ENCODE results near the gene CNTN5. TPM values are rescaled to one million over a fixed set of nuclear protein-coding genes. Genes with fewer than 3 reads are reported as not detected.

CNTN5 gene
- polyA plus RNA-seq, 3 donors: 18.7 to 26.6 (median 19.0) TPM

- no peak for DNase-seq (ENCODE audit: low read depth in 3 of 3, low spot score in 2 of 3)
These were observed 564.1 kb downstream of the CNTN5 start for GRCh38 chr11:99584830-99585229.

- no peak for DNase-seq (ENCODE audit: low read depth in 3 of 3, low spot score in 2 of 3)
These were observed 564.9 kb downstream of the CNTN5 start for GRCh38 chr11:99585606-99586005.

GRCh38 chr11:99589771-99590170, 569.0 kb downstream of the CNTN5 start:
- no peak for DNase-seq (ENCODE audit: low read depth in 3 of 3, low spot score in 2 of 3)

GRCh38 chr11:99592266-99592665, 571.5 kb downstream of the CNTN5 start:
- DNase-seq (ENCODE audit: low read depth in 3 of 3, low spot score in 2 of 3): no peak

GRCh38 chr11:99593197-99593596, 572.4 kb downstream of the CNTN5 start:
- DNase-seq (ENCODE audit: low read depth in 3 of 3, low spot score in 2 of 3): no peak

GRCh38 chr11:99601179-99601578, 580.4 kb downstream of the CNTN5 start:
- DNase-seq (ENCODE audit: low read depth in 3 of 3, low spot score in 2 of 3): no peak

GRCh38 chr11:99614352-99614751, 593.6 kb downstream of the CNTN5 start:
- no peak for DNase-seq (ENCODE audit: low read depth in 3 of 3, low spot score in 2 of 3)

GRCh38 chr11:99630629-99631028, 609.9 kb downstream of the CNTN5 start:
- DNase-seq (ENCODE audit: low read depth in 3 of 3, low spot score in 2 of 3): no peak

- no peak for DNase-seq (ENCODE audit: low read depth in 3 of 3, low spot score in 2 of 3)
These were observed 610.9 kb downstream of the CNTN5 start for GRCh38 chr11:99631618-99632017.

GRCh38 chr11:99632969-99633368, 612.2 kb downstream of the CNTN5 start:
- DNase-seq (ENCODE audit: low read depth in 3 of 3, low spot score in 2 of 3): no peak

- DNase-seq (ENCODE audit: low read depth in 3 of 3, low spot score in 2 of 3): no peak
These were observed 613.8 kb downstream of the CNTN5 start for GRCh38 chr11:99634581-99634980.

GRCh38 chr11:99638073-99638553, 617.4 kb downstream of the CNTN5 start:
- DNase-seq (ENCODE audit: low read depth in 3 of 3, low spot score in 2 of 3): no peak

GRCh38 chr11:99640671-99641070, 619.9 kb downstream of the CNTN5 start:
- DNase-seq (ENCODE audit: low read depth in 3 of 3, low spot score in 2 of 3): no peak

GRCh38 chr11:99645934-99646333, 625.2 kb downstream of the CNTN5 start:
- no peak for DNase-seq (ENCODE audit: low read depth in 3 of 3, low spot score in 2 of 3)

- no peak for DNase-seq (ENCODE audit: low read depth in 3 of 3, low spot score in 2 of 3)
These were observed 649.4 kb downstream of the CNTN5 start for GRCh38 chr11:99670067-99670676.

- DNase-seq (ENCODE audit: low read depth in 3 of 3, low spot score in 2 of 3): no peak
These were observed 651.2 kb downstream of the CNTN5 start for GRCh38 chr11:99671808-99672409.

GRCh38 chr11:99676292-99676691, 655.5 kb downstream of the CNTN5 start:
- DNase-seq (ENCODE audit: low read depth in 3 of 3, low spot score in 2 of 3): no peak

- no peak for DNase-seq (ENCODE audit: low read depth in 3 of 3, low spot score in 2 of 3)
These were observed 661.4 kb downstream of the CNTN5 start for GRCh38 chr11:99682171-99682570.

GRCh38 chr11:99682646-99683045, 661.9 kb downstream of the CNTN5 start:
- DNase-seq (ENCODE audit: low read depth in 3 of 3, low spot score in 2 of 3): no peak

- no peak for DNase-seq (ENCODE audit: low read depth in 3 of 3, low spot score in 2 of 3)
These were observed 663.2 kb downstream of the CNTN5 start for GRCh38 chr11:99683933-99684332.

- no peak for DNase-seq (ENCODE audit: low read depth in 3 of 3, low spot score in 2 of 3)
These were observed 666.1 kb downstream of the CNTN5 start for GRCh38 chr11:99686838-99687237.

GRCh38 chr11:99687320-99687719, 666.6 kb downstream of the CNTN5 start:
- DNase-seq (ENCODE audit: low read depth in 3 of 3, low spot score in 2 of 3): no peak

All from right renal cortex interstitium (tissue), 3 donors.